Spleen (tissue), 11 donors: ENCODE measurements around the gene JAGN1. TPM values are rescaled to one million over a fixed set of nuclear protein-coding genes. Genes with fewer than 3 reads are reported as not detected.

Source experiments
- DNase-seq: peaks from one replicate; pipeline ENCODE4 v3.0.0-alpha.2; 2020
- H3K27ac ChIP-seq, 8 donors: fragments of 200-600 bp; sonication (generic) in 7 of 8; 1 replicate in 4 of 8; 2 replicates in 4 of 8; pipeline versions ENCODE4 v1.5.0 to v1.8.0; 2016 to 2021; ENCODE audit warnings: inconsistent platforms in 4 of 8, mild to moderate bottlenecking in 4 of 8, moderate library complexity in 1 of 8
- H3K27me3 ChIP-seq, 7 donors: fragments of 200-600 bp; sonication (generic) in 6 of 7; replicated peaks in 1 of 7; 1 replicate in 4 of 7; 2 replicates in 3 of 7; pipeline versions ENCODE4 v1.5.0 to v1.8.0; 2016 to 2021; ENCODE audit warnings: inconsistent platforms in 3 of 7, mild to moderate bottlenecking in 1 of 7
- H3K36me3 ChIP-seq, 6 donors: fragments of 200-600 bp; sonication (generic) in 5 of 6; 1 replicate in 4 of 6; 2 replicates in 2 of 6; pipeline versions ENCODE4 v1.5.0 to v1.8.0; 2016 to 2021; ENCODE audit warnings: inconsistent platforms in 2 of 6
- H3K4me1 ChIP-seq, 6 donors: fragments of 200-600 bp; sonication (generic) in 5 of 6; 1 replicate in 3 of 6; 2 replicates in 3 of 6; pipeline versions ENCODE4 v1.5.0 to v1.8.0; 2016 to 2021; ENCODE audit warnings: inconsistent platforms in 3 of 6
- H3K4me3 ChIP-seq, 8 donors: fragments of 200-600 bp; sonication (generic) in 7 of 8; 1 replicate in 4 of 8; 2 replicates in 4 of 8; pipeline versions ENCODE4 v1.5.0 to v1.8.0; 2016 to 2021; ENCODE audit warnings: inconsistent platforms in 4 of 8, mild to moderate bottlenecking in 4 of 8, moderate library complexity in 2 of 8
- H3K9me3 ChIP-seq, 8 donors: fragments of 200-600 bp; sonication (generic) in 7 of 8; 1 replicate in 4 of 8; 2 replicates in 4 of 8; pipeline versions ENCODE4 v1.5.0 to v1.8.0; 2016 to 2021; ENCODE audit warnings: inconsistent platforms in 4 of 8
- POLR2A ChIP-seq, 3 donors: fragments of 450-650 bp; IDR thresholded peaks; one replicate each; pipeline ENCODE4 v1.5.1; 2017; ENCODE audit warnings: antibody characterized with exemption in 3 of 3, mild to moderate bottlenecking in 1 of 3
- POLR2AphosphoS5 ChIP-seq, 3 donors: sonication (generic); formaldehyde crosslinking; IDR thresholded peaks; one replicate each; pipeline ENCODE4 v1.5.1; 2017; ENCODE audit warnings: antibody characterized with exemption in 3 of 3
- WGBS, 5 donors: extraction: QIAGEN DNeasy Blood & Tissue Kit in 3 of 5; methylation state at CpG; one replicate each; pipeline versions ENCODE4 v1.1.5 to v1.1.7; 2013 to 2018; 5-methylcytosine and 5-hydroxymethylcytosine counted together
- intact Hi-C: fragments of 100-400 bp; cut with DNase I; formaldehyde crosslinking; loops from one replicate; pipeline ENCODE4 v1.15.0; 2023; ENCODE audit warnings: low total_unique reads
- polyA plus RNA-seq, 3 donors: library from polyadenylated mRNA; stranded (reverse); fragments of 200-250 nt; gene quantifications; one replicate each; pipeline ENCODE4 v1.2.1, GENCODE V29; 2013
- total RNA-seq, 7 donors: library from RNA; depleted of rRNA in 3 of 7; stranded (reverse); fragments of >200 nt in 3 of 7; fragmentation: NEBNext Ultra II Directional in 4 of 7; extraction: Animal tissue kit (Norgen Biotek cat#: 25700) in 4 of 7; gene quantifications; one replicate each; pipeline versions ENCODE4 v1.1.0 to v1.2.1, GENCODE V29; 2016 to 2021
- TF ChIP-seq, protein P1 (sequence below), 11 experiments: fragments of 200-600 bp in 7 of 11; fragments of 450-650 bp in 4 of 11; sonication (generic) in 4 of 11; IDR thresholded peaks in 8 of 11; conservative IDR thresholded peaks in 3 of 11; 1 replicate in 7 of 11; 2 replicates in 4 of 11; pipeline versions ENCODE4 v1.4.0 to v1.8.0; 2016 to 2021; ENCODE audit warnings: antibody characterized with exemption in 11 of 11, inconsistent platforms in 4 of 11, mild to moderate bottlenecking in 1 of 11
- donor health status: healthy with polysubstance abuse.
- donor health status: DM: no; HTN: no; CAD: no; lungs with moderate emphysema.
- donor health status: DM: no; HTN: no; CAD: no.
- donor health status: Bipolar disorder and iron deficiency.
- donor health status: healthy.
- donor health status: DM: no; HTN: no; CAD: no.
- donor health status: DM: yes; HTN: yes; CAD: no.

The JAGN1 gene
- total and polyA plus RNA-seq, 10 donors: 17.1 to 41.3 (median 25.9) TPM

DNA sequence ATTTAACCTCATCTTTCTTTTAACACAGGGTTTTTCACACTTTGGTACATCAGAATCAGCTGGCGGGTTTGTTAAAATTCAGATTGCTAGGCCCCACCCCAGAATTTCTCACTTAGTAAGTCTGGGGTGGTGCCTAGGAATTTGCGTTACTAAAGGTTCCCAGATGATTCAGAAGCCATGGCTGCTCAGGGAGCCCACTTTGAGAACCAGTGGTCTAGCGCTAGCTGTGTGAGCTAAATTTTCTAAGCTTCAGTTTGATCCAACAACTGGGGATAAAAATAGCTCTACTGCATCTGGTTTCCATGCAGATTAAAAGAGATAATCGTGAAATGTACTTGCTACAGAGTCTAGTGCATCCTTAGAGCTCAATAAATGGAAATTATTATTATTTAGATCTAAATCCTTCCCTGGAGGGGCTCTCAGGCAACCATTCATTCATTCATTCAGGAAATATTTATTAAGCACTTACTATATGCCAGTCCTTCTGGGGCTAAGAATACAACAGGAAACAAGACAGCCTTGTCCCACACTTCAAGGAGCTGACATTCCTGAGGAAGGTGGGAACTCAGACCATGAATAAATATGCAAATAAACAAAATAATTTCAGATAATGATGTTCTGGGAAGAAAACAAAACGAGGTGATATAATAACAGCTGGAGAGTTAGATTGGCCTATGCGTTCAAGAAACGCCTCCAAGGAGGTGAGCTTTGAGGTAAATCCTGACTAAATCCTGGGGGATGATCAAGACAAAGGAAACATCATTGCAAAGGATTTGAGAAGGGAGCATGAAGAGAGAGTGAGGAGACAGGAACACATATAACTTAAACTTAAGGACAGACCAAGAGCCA, 6.5 kb upstream of the JAGN1 start:
- 84 to 90% (median 85%) methylated on average over 7 of the region's 7 CpGs for WGBS, 5 donors
- intact Hi-C loops: no loop called here
- TF ChIP-seq POLR2A (IDR thresholded peaks at IDR 0.05): no peak
- TF ChIP-seq, protein P1, sequence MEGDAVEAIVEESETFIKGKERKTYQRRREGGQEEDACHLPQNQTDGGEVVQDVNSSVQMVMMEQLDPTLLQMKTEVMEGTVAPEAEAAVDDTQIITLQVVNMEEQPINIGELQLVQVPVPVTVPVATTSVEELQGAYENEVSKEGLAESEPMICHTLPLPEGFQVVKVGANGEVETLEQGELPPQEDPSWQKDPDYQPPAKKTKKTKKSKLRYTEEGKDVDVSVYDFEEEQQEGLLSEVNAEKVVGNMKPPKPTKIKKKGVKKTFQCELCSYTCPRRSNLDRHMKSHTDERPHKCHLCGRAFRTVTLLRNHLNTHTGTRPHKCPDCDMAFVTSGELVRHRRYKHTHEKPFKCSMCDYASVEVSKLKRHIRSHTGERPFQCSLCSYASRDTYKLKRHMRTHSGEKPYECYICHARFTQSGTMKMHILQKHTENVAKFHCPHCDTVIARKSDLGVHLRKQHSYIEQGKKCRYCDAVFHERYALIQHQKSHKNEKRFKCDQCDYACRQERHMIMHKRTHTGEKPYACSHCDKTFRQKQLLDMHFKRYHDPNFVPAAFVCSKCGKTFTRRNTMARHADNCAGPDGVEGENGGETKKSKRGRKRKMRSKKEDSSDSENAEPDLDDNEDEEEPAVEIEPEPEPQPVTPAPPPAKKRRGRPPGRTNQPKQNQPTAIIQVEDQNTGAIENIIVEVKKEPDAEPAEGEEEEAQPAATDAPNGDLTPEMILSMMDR (IDR thresholded peaks at IDR 0.05 in 8 of 11, conservative IDR thresholded peaks at IDR 0.05 in 3 of 11): no peak
- no peak for TF ChIP-seq POLR2AphosphoS5 (IDR thresholded peaks at IDR 0.05)
- no peaks in the 10 kb centered on the region for H3K36me3 ChIP-seq
- H3K27ac ChIP-seq: no peak overlapping the region
- no peak overlapping the region for H3K4me3 ChIP-seq
- no peak for DNase-seq
- H3K27me3 ChIP-seq: no peaks in the 10 kb centered on the region
- no peaks in the 10 kb centered on the region for H3K9me3 ChIP-seq
- no peaks in the 10 kb centered on the region for H3K4me1 ChIP-seq

- Histone ChIP-seq H3K27ac (no peak overlapping the region), H3K27me3 (no peaks in the 10 kb centered on the region), H3K4me3 (no peak overlapping the region), H3K4me1 (peaks cover 0 to 4% (median 0%) of the 10 kb centered on the region in 6 donors), H3K36me3 (no peaks in the 10 kb centered on the region), H3K9me3 (no peaks in the 10 kb centered on the region)
- peak; percentile 14 for DNase-seq
- WGBS, 5 donors: 85 to 93% (median 91%) methylated on average over 11 of the region's 11 CpGs
- intact Hi-C loops: no loop called here
- TF ChIP-seq POLR2A (IDR thresholded peaks at IDR 0.05) (no peak), POLR2AphosphoS5 (IDR thresholded peaks at IDR 0.05) (no peak)
- TF ChIP-seq, protein P1 (IDR thresholded peaks at IDR 0.05 in 8 of 11, conservative IDR thresholded peaks at IDR 0.05 in 3 of 11): no peak
Measured at GRCh38 chr3:9884555-9885165, 5.8 kb upstream of the JAGN1 start.

- H3K36me3 ChIP-seq: no peaks in the 10 kb centered on the region
- DNase-seq: peak; percentile 27
- H3K4me1 ChIP-seq: peaks cover 3 to 16% (median 8%) of the 10 kb centered on the region in 6 donors
- H3K27ac ChIP-seq: no peak overlapping the region
- H3K27me3 ChIP-seq: no peaks in the 10 kb centered on the region
- H3K4me3 ChIP-seq: no peak overlapping the region
- H3K9me3 ChIP-seq: no peaks in the 10 kb centered on the region
- TF ChIP-seq POLR2AphosphoS5 (IDR thresholded peaks at IDR 0.05): no peak
- TF ChIP-seq, protein P1 (IDR thresholded peaks at IDR 0.05 in 8 of 11, conservative IDR thresholded peaks at IDR 0.05 in 3 of 11): no peak
- TF ChIP-seq POLR2A (IDR thresholded peaks at IDR 0.05): no peak
- intact Hi-C loops: no loop called here
Measured at GRCh38 chr3:9886328-9886727, 4.1 kb upstream of the JAGN1 start.

DNA sequence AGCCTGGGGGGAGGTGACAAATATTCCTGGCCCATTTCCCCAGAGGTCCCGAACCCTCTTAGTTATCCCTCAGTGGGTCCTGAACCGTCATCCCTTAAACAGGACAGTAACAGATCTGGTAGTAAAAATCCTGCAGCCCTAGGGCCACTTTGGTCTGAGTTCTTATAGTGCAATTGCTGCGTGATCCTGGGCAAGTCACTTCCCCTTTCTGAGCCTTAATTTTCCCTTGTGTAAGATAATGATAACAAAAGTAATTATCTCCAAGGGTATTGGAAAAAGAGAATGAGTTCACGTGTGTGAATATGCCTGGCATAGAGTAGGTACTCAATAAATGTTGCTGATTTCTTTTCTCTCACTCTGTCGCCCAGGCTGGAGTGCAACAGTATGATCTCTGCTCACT, 2.9 kb upstream of the JAGN1 start:
- no peak overlapping the region for H3K4me3 ChIP-seq
- intact Hi-C loops: no loop called here
- peaks cover 6 to 28% (median 17%) of the 10 kb centered on the region in 6 donors for H3K4me1 ChIP-seq
- H3K27ac ChIP-seq: no peak overlapping the region
- H3K36me3 ChIP-seq: peaks cover 0 to 5% (median 1%) of the 10 kb centered on the region in 6 donors
- 72 to 89% (median 81%) methylated on average over 5 of the region's 5 CpGs for WGBS, 5 donors
- no peaks in the 10 kb centered on the region for H3K27me3 ChIP-seq
- no peaks in the 10 kb centered on the region for H3K9me3 ChIP-seq
- TF ChIP-seq POLR2A (IDR thresholded peaks at IDR 0.05) (no peak), POLR2AphosphoS5 (IDR thresholded peaks at IDR 0.05) (no peak)
- TF ChIP-seq, protein P1 (IDR thresholded peaks at IDR 0.05 in 8 of 11, conservative IDR thresholded peaks at IDR 0.05 in 3 of 11): no peak
- DNase-seq: peak; percentile 5
